Embryonic facial prominence (tissue), 1 donor: Measurements from ENCODE around the gene B4GALT6.

ENCODE experiments used
- DNase-seq: peaks from one replicate; pipeline ENCODE4 v3.0.0-alpha.2; 2016; ENCODE audit errors: extremely low spot score

Gene B4GALT6

GRCh38 chr18:31659576-31660177, 24.7 kb downstream of the B4GALT6 start:
- DNase-seq, result no peak

GRCh38 chr18:31658670-31659575, 25.5 kb downstream of the B4GALT6 start:
- no peak for DNase-seq

GRCh38 chr18:31657823-31658669, 26.3 kb downstream of the B4GALT6 start:
- no peak for DNase-seq

- no peak for DNase-seq
Measured at GRCh38 chr18:31656754-31657153, 27.6 kb downstream of the B4GALT6 start.

GRCh38 chr18:31655354-31655753, 29.0 kb downstream of the B4GALT6 start:
- DNase-seq, result no peak

GRCh38 chr18:31652877-31653276, 31.5 kb downstream of the B4GALT6 start:
- DNase-seq, result no peak

GRCh38 chr18:31652357-31652756, 32.0 kb downstream of the B4GALT6 start:
- DNase-seq, result no peak

- DNase-seq, result no peak
Measured at GRCh38 chr18:31651369-31651768, 33.0 kb downstream of the B4GALT6 start.

- no peak for DNase-seq
Measured at GRCh38 chr18:31649978-31650719, 34.2 kb downstream of the B4GALT6 start.

GRCh38 chr18:31649449-31649848, 34.9 kb downstream of the B4GALT6 start:
- DNase-seq, result no peak

- no peak for DNase-seq
Measured at GRCh38 chr18:31648966-31649429, 35.4 kb downstream of the B4GALT6 start.

- DNase-seq, result no peak
Measured at GRCh38 chr18:31648458-31648857, 35.9 kb downstream of the B4GALT6 start.

GRCh38 chr18:31647127-31647753, 37.1 kb downstream of the B4GALT6 start:
- DNase-seq, result no peak

GRCh38 chr18:31646332-31647126, 37.9 kb downstream of the B4GALT6 start:
- no peak for DNase-seq

GRCh38 chr18:31645411-31645810, 39.0 kb downstream of the B4GALT6 start:
- DNase-seq, result no peak

GRCh38 chr18:31643003-31643402, 41.4 kb downstream of the B4GALT6 start:
- DNase-seq, result no peak

GRCh38 chr18:31637445-31637844, 46.9 kb downstream of the B4GALT6 start:
- no peak for DNase-seq

- no peak for DNase-seq
Measured at GRCh38 chr18:31636387-31636786, 48.0 kb downstream of the B4GALT6 start.

- no peak for DNase-seq
Measured at GRCh38 chr18:31634331-31634713, 50.1 kb downstream of the B4GALT6 start.
